ENCODE results near the gene TRIP6.

DNA sequence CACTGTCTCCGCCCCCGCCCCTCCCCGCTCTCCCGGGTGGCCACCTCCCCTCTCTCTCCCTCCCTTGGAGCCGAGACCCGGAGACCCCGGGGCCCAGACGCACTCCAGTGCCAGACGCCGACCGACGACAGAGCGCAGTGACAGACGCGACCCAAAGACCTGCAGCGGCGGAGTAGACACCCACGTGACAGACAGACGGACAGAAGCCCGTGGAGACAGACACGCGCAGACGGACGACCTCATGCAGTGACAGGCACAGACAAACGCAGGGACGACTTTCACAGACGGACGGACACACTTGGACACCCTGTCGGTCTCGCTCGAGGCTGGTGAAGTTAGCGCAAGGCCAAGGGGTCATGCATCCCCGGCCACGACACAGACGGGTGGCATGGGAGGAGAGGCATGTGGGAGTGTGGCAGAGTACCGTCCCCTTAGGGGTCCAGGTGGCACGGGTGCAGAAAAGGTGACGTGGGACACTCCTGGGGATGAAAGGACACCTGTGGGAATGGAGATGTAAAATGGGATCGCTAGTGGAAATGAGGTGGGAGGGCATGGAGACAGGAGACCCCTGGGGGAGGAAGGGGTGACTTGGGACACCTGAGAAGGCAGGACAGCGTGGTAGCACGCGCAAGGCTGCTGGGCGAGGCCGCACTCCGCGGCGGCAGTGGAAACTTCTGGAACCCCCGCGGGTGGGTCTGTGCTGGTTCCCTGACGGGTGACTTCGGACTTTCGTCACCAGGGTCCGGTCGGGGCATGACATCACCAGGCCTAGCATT, 29.0 kb downstream of the TRIP6 start:
- TF ChIP-seq EZH2 (IDR thresholded peaks at IDR 0.05; ENCODE audit: borderline replicate concordance), result peak; percentile 78
- TF ChIP-seq, protein P1, sequence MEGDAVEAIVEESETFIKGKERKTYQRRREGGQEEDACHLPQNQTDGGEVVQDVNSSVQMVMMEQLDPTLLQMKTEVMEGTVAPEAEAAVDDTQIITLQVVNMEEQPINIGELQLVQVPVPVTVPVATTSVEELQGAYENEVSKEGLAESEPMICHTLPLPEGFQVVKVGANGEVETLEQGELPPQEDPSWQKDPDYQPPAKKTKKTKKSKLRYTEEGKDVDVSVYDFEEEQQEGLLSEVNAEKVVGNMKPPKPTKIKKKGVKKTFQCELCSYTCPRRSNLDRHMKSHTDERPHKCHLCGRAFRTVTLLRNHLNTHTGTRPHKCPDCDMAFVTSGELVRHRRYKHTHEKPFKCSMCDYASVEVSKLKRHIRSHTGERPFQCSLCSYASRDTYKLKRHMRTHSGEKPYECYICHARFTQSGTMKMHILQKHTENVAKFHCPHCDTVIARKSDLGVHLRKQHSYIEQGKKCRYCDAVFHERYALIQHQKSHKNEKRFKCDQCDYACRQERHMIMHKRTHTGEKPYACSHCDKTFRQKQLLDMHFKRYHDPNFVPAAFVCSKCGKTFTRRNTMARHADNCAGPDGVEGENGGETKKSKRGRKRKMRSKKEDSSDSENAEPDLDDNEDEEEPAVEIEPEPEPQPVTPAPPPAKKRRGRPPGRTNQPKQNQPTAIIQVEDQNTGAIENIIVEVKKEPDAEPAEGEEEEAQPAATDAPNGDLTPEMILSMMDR (IDR thresholded peaks at IDR 0.05; ENCODE audit: poor library complexity), result no peak
- TF ChIP-seq EZH2phosphoT487 (IDR thresholded peaks at IDR 0.05; ENCODE audit: low read depth, severe bottlenecking, unreplicated experiment), result peak; percentile 23
